GM23338 (cell line): Measurements from ENCODE around the gene SLC12A6. TPM values are rescaled to one million over a fixed set of nuclear protein-coding genes. Genes with fewer than 3 reads are reported as not detected.

Source experiments
- ATAC-seq: fragments of 200-7000 bp; cut with Tn5 transposase; 3 replicates; pipeline ENCODE4 v1.9.1; 2020
- DNase-seq: peaks from one replicate; pipeline ENCODE4 v3.0.0-alpha.2; 2015; ENCODE audit warnings: low spot score
- H2AFZ ChIP-seq: fragments of 200-600 bp; sonication (generic); 2 replicates; pipeline ENCODE4 v1.8.0; 2016; ENCODE audit warnings: antibody characterized with exemption, mild to moderate bottlenecking, moderate library complexity
- H3F3A ChIP-seq: fragments of 200-600 bp; sonication (generic); replicated peaks from 2 replicates; pipeline ENCODE4 v1.8.0; 2017; ENCODE audit warnings: antibody characterized with exemption, mixed run types, low read depth
- H3K27ac ChIP-seq: fragments of 200-600 bp; sonication (generic); 2 replicates; pipeline ENCODE4 v1.6.1; 2016; ENCODE audit warnings: low read depth
- H3K27me3 ChIP-seq: fragments of 200-600 bp; sonication (generic); 2 replicates; pipeline ENCODE4 v1.8.0; 2016; ENCODE audit warnings: mild to moderate bottlenecking, mixed run types, moderate library complexity; ENCODE audit not compliant: insufficient read depth
- H3K36me3 ChIP-seq: fragments of 200-600 bp; sonication (generic); 2 replicates; pipeline ENCODE4 v1.8.0; 2016; ENCODE audit warnings: mild to moderate bottlenecking; ENCODE audit not compliant: insufficient read depth
- H3K4me1 ChIP-seq: fragments of 200-600 bp; sonication (generic); 2 replicates; pipeline ENCODE4 v1.8.0; 2016; ENCODE audit warnings: mild to moderate bottlenecking, moderate library complexity; ENCODE audit not compliant: insufficient read depth
- H3K4me2 ChIP-seq: fragments of 200-600 bp; sonication (generic); 2 replicates; pipeline ENCODE4 v1.7.1; 2017; ENCODE audit warnings: mixed run types
- H3K4me3 ChIP-seq: fragments of 200-600 bp; sonication (generic); 2 replicates; pipeline ENCODE4 v1.6.1; 2016; ENCODE audit warnings: mixed run types
- H3K79me2 ChIP-seq: fragments of 200-600 bp; sonication (generic); replicated peaks from 2 replicates; pipeline ENCODE4 v1.8.0; 2017; ENCODE audit warnings: mild to moderate bottlenecking; ENCODE audit not compliant: insufficient read depth
- H3K9me2 ChIP-seq: fragments of 200-600 bp; sonication (generic); 2 replicates; pipeline ENCODE4 v1.8.0; 2017; ENCODE audit not compliant: insufficient read depth
- H4K20me1 ChIP-seq: fragments of 200-600 bp; sonication (generic); replicated peaks from 2 replicates; pipeline ENCODE4 v1.8.0; 2017; ENCODE audit warnings: mild to moderate bottlenecking; ENCODE audit not compliant: insufficient read depth
- H3K27ac Mint-ChIP-seq: 2 replicates; pipeline ENCODE4 v1.8.0; 2020; ENCODE audit warnings: inconsistent platforms, mild to moderate bottlenecking, moderate library complexity, mixed read lengths
- H3K27me3 Mint-ChIP-seq: 3 replicates; pipeline ENCODE4 v1.8.0; 2022; ENCODE audit warnings: low read depth, mild to moderate bottlenecking, moderate library complexity, mixed read lengths, inconsistent platforms; ENCODE audit not compliant: insufficient read depth, poor library complexity
- H3K36me3 Mint-ChIP-seq: 3 replicates; pipeline ENCODE4 v1.8.0; 2021; ENCODE audit warnings: low read depth, mild to moderate bottlenecking, inconsistent platforms, moderate library complexity, mixed read lengths
- H3K4me1 Mint-ChIP-seq: 3 replicates; pipeline ENCODE4 v1.8.0; 2020; ENCODE audit warnings: mild to moderate bottlenecking, inconsistent platforms, mixed read lengths
- H3K4me3 Mint-ChIP-seq: 3 replicates; pipeline ENCODE4 v1.8.0; 2021; ENCODE audit warnings: moderate library complexity, mild to moderate bottlenecking, inconsistent platforms, mixed read lengths
- H3K9me3 Mint-ChIP-seq: 3 replicates; pipeline ENCODE4 v1.8.0; 2020; ENCODE audit warnings: moderate library complexity, mild to moderate bottlenecking, inconsistent platforms, mixed read lengths
- CREB1 ChIP-seq: fragments of 250-450 bp; sonication (Bioruptor Pico); IDR thresholded peaks from 2 replicates; pipeline ENCODE4 v1.5.0; 2020; ENCODE audit warnings: low read depth, mild to moderate bottlenecking, moderate library complexity
- EZH2 ChIP-seq: fragments of 200-600 bp; sonication (generic); IDR thresholded peaks from one replicate; pipeline ENCODE4 v1.8.0; 2017; ENCODE audit warnings: antibody characterized with exemption, mild to moderate bottlenecking, low read depth; ENCODE audit not compliant: unreplicated experiment
- EZH2phosphoT487 ChIP-seq: fragments of 200-600 bp; sonication (generic); IDR thresholded peaks from one replicate; pipeline ENCODE4 v1.8.1; 2018; ENCODE audit warnings: antibody characterized with exemption; ENCODE audit not compliant: unreplicated experiment
- JUNB ChIP-seq: IDR thresholded peaks from one replicate; pipeline ENCODE4 v1.6.1; 2016; ENCODE audit warnings: antibody characterized with exemption; ENCODE audit not compliant: unreplicated experiment
- NANOG ChIP-seq: IDR thresholded peaks from 2 replicates; pipeline ENCODE4 v1.6.1; 2016; ENCODE audit warnings: antibody characterized with exemption, borderline replicate concordance
- POLR2AphosphoS5 ChIP-seq: IDR thresholded peaks from 2 replicates; pipeline ENCODE4 v1.6.1; 2016; ENCODE audit warnings: antibody characterized with exemption, low read depth
- STAT1 ChIP-seq: IDR thresholded peaks from one replicate; pipeline ENCODE4 v1.6.1; 2016; ENCODE audit warnings: antibody characterized with exemption; ENCODE audit not compliant: unreplicated experiment
- ZNF114 ChIP-seq: fragments of 250-450 bp; sonication (Bioruptor Pico); IDR thresholded peaks from 2 replicates; pipeline ENCODE4 v1.5.0; 2020; ENCODE audit warnings: mild to moderate bottlenecking, moderate library complexity
- ZNF331 ChIP-seq: fragments of 250-450 bp; sonication (Bioruptor Pico); IDR thresholded peaks from 2 replicates; pipeline ENCODE4 v1.5.0; 2020; ENCODE audit warnings: low read depth, mild to moderate bottlenecking, moderate library complexity
- polyA plus RNA-seq: library from polyadenylated mRNA; unstranded; fragments of >200 nt; fragmentation: Nextera tagmentation; extraction: Ambion mirVana; gene quantifications from 2 replicates; pipeline ENCODE4 v1.2.1, GENCODE V29; 2016
- total RNA-seq: library from RNA; depleted of rRNA; stranded (reverse); fragments of >200 nt; shearing (Covaris generic); gene quantifications from 2 replicates; pipeline ENCODE4 v1.2.3, GENCODE V29; 2014
- TF ChIP-seq, protein P1 (sequence below): IDR thresholded peaks from 2 replicates; pipeline ENCODE4 v1.6.1; 2016; ENCODE audit warnings: antibody characterized with exemption
- TF ChIP-seq, protein P2 (sequence below): IDR thresholded peaks from one replicate; pipeline ENCODE4 v1.6.1; 2018; ENCODE audit warnings: antibody characterized with exemption; ENCODE audit not compliant: unreplicated experiment
- TF ChIP-seq, protein P3 (sequence below): fragments of 250-450 bp; sonication (Bioruptor Pico); IDR thresholded peaks from 2 replicates; pipeline ENCODE4 v1.5.0; 2020; ENCODE audit warnings: mild to moderate bottlenecking, moderate library complexity
- TF ChIP-seq, protein P4 (sequence below), 2 experiments: fragments of 200-600 bp in 1 of 2; sonication (generic) in 1 of 2; conservative IDR thresholded peaks; 2 replicates each; pipeline versions ENCODE4 v1.5.1 to v1.6.1; 2016 to 2017; ENCODE audit warnings: antibody characterized with exemption in 2 of 2, low read depth in 2 of 2, mild to moderate bottlenecking in 2 of 2, moderate library complexity in 1 of 2

The SLC12A6 gene
- total and polyA plus RNA-seq, 2 experiments from 2014 or later, result 2.4 to 14.1 TPM

DNA sequence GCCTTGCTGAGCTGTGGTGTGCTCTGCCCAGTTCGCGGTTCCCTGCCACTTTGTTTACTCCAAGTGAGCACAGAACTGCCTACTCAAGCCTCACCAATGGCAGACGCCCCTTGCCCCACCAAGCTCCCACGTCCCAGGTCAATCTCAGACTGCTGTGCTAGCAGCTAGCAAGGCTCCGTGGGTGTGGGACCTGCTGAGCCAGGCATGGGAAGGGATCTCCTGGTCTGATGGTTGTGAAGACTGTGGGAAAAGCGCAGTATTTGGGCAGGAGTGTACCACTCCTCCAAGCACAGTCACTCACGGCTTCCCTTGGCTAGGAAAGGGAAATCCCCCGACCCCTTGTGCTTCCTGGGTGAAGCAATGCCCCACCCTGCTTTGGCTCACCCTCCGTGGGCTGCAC, 45.0 kb downstream of the SLC12A6 start:
- no peaks in the 10 kb centered on the region for H3K27me3 ChIP-seq
- no peak overlapping the region for H3K27ac Mint-ChIP-seq

More for the DNA sequence above, 45.0 kb downstream of the SLC12A6 start:
- Histone ChIP-seq H3K79me2 (no peaks in the 10 kb centered on the region), H3K27ac (no peak overlapping the region), H3K4me2 (no peak overlapping the region), H3K36me3 (no peaks in the 10 kb centered on the region), H2AFZ (no peak overlapping the region), H3K4me3 (no peak overlapping the region), H3K4me1 (no peaks in the 10 kb centered on the region), H3K9me2 (no peaks in the 10 kb centered on the region), H3F3A (no peaks in the 10 kb centered on the region), H4K20me1 (peaks cover 6% of the 10 kb centered on the region; the same call in 1 of the 2 replicates)
- Mint-ChIP-seq H3K36me3 (no peaks in the 10 kb centered on the region), H3K4me3 (no peak overlapping the region), H3K27me3 (no peaks in the 10 kb centered on the region), H3K4me1 (no peaks in the 10 kb centered on the region), H3K9me3 (no peaks in the 10 kb centered on the region; the same call in 1 of the 3 replicates)
- ATAC-seq (no peak), DNase-seq (no peak)
- TF ChIP-seq STAT1, result no peak
- no peak for TF ChIP-seq ZNF331
- no peak for TF ChIP-seq JUNB
- TF ChIP-seq, protein P1, sequence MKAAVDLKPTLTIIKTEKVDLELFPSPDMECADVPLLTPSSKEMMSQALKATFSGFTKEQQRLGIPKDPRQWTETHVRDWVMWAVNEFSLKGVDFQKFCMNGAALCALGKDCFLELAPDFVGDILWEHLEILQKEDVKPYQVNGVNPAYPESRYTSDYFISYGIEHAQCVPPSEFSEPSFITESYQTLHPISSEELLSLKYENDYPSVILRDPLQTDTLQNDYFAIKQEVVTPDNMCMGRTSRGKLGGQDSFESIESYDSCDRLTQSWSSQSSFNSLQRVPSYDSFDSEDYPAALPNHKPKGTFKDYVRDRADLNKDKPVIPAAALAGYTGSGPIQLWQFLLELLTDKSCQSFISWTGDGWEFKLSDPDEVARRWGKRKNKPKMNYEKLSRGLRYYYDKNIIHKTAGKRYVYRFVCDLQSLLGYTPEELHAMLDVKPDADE, result no peak
- TF ChIP-seq ZNF114 (CRISPR knock-in tag), result no peak
- TF ChIP-seq, protein P2, sequence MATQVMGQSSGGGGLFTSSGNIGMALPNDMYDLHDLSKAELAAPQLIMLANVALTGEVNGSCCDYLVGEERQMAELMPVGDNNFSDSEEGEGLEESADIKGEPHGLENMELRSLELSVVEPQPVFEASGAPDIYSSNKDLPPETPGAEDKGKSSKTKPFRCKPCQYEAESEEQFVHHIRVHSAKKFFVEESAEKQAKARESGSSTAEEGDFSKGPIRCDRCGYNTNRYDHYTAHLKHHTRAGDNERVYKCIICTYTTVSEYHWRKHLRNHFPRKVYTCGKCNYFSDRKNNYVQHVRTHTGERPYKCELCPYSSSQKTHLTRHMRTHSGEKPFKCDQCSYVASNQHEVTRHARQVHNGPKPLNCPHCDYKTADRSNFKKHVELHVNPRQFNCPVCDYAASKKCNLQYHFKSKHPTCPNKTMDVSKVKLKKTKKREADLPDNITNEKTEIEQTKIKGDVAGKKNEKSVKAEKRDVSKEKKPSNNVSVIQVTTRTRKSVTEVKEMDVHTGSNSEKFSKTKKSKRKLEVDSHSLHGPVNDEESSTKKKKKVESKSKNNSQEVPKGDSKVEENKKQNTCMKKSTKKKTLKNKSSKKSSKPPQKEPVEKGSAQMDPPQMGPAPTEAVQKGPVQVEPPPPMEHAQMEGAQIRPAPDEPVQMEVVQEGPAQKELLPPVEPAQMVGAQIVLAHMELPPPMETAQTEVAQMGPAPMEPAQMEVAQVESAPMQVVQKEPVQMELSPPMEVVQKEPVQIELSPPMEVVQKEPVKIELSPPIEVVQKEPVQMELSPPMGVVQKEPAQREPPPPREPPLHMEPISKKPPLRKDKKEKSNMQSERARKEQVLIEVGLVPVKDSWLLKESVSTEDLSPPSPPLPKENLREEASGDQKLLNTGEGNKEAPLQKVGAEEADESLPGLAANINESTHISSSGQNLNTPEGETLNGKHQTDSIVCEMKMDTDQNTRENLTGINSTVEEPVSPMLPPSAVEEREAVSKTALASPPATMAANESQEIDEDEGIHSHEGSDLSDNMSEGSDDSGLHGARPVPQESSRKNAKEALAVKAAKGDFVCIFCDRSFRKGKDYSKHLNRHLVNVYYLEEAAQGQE, result no peak
- TF ChIP-seq, protein P3, sequence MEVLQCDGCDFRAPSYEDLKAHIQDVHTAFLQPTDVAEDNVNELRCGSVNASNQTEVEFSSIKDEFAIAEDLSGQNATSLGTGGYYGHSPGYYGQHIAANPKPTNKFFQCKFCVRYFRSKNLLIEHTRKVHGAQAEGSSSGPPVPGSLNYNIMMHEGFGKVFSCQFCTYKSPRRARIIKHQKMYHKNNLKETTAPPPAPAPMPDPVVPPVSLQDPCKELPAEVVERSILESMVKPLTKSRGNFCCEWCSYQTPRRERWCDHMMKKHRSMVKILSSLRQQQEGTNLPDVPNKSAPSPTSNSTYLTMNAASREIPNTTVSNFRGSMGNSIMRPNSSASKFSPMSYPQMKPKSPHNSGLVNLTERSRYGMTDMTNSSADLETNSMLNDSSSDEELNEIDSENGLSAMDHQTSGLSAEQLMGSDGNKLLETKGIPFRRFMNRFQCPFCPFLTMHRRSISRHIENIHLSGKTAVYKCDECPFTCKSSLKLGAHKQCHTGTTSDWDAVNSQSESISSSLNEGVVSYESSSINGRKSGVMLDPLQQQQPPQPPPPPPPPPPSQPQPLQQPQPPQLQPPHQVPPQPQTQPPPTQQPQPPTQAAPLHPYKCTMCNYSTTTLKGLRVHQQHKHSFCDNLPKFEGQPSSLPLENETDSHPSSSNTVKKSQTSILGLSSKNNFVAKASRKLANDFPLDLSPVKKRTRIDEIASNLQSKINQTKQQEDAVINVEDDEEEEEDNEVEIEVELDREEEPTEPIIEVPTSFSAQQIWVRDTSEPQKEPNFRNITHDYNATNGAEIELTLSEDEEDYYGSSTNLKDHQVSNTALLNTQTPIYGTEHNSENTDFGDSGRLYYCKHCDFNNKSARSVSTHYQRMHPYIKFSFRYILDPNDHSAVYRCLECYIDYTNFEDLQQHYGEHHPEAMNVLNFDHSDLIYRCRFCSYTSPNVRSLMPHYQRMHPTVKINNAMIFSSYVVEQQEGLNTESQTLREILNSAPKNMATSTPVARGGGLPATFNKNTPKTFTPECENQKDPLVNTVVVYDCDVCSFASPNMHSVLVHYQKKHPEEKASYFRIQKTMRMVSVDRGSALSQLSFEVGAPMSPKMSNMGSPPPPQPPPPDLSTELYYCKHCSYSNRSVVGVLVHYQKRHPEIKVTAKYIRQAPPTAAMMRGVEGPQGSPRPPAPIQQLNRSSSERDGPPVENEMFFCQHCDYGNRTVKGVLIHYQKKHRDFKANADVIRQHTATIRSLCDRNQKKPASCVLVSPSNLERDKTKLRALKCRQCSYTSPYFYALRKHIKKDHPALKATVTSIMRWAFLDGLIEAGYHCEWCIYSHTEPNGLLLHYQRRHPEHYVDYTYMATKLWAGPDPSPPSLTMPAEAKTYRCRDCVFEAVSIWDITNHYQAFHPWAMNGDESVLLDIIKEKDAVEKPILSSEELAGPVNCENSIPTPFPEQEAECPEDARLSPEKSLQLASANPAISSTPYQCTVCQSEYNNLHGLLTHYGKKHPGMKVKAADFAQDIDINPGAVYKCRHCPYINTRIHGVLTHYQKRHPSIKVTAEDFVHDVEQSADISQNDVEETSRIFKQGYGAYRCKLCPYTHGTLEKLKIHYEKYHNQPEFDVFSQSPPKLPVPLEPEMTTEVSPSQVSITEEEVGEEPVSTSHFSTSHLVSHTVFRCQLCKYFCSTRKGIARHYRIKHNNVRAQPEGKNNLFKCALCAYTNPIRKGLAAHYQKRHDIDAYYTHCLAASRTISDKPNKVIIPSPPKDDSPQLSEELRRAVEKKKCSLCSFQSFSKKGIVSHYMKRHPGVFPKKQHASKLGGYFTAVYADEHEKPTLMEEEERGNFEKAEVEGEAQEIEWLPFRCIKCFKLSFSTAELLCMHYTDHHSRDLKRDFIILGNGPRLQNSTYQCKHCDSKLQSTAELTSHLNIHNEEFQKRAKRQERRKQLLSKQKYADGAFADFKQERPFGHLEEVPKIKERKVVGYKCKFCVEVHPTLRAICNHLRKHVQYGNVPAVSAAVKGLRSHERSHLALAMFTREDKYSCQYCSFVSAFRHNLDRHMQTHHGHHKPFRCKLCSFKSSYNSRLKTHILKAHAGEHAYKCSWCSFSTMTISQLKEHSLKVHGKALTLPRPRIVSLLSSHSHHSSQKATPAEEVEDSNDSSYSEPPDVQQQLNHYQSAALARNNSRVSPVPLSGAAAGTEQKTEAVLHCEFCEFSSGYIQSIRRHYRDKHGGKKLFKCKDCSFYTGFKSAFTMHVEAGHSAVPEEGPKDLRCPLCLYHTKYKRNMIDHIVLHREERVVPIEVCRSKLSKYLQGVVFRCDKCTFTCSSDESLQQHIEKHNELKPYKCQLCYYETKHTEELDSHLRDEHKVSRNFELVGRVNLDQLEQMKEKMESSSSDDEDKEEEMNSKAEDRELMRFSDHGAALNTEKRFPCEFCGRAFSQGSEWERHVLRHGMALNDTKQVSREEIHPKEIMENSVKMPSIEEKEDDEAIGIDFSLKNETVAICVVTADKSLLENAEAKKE (CRISPR knock-in tag), result no peak
- TF ChIP-seq, protein P4, sequence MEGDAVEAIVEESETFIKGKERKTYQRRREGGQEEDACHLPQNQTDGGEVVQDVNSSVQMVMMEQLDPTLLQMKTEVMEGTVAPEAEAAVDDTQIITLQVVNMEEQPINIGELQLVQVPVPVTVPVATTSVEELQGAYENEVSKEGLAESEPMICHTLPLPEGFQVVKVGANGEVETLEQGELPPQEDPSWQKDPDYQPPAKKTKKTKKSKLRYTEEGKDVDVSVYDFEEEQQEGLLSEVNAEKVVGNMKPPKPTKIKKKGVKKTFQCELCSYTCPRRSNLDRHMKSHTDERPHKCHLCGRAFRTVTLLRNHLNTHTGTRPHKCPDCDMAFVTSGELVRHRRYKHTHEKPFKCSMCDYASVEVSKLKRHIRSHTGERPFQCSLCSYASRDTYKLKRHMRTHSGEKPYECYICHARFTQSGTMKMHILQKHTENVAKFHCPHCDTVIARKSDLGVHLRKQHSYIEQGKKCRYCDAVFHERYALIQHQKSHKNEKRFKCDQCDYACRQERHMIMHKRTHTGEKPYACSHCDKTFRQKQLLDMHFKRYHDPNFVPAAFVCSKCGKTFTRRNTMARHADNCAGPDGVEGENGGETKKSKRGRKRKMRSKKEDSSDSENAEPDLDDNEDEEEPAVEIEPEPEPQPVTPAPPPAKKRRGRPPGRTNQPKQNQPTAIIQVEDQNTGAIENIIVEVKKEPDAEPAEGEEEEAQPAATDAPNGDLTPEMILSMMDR (conservative IDR thresholded peaks at IDR 0.05; ENCODE audit: low read depth in 2 of 2), result no peak
- no peak for TF ChIP-seq POLR2AphosphoS5
- no peak for TF ChIP-seq EZH2phosphoT487
- no peak for TF ChIP-seq NANOG
- no peak for TF ChIP-seq EZH2
- no peak for TF ChIP-seq CREB1
